HCT116 (cell line): ENCODE results near the gene MBNL2. TPM values are rescaled to one million over a fixed set of nuclear protein-coding genes. Genes with fewer than 3 reads are reported as not detected.

Experiments used
- ATAC-seq: fragments of 200-7000 bp; cut with Tn5 transposase; 2 replicates; pipeline ENCODE4 v1.9.1; 2020; ENCODE audit warnings: mild to moderate bottlenecking, moderate library complexity
- BruUV-seq: library from RNA; stranded (reverse); fragments of 400-500 nt; replicated peaks from 2 replicates; lab custom pipeline; 2021; lab: Mats Ljungman, UMichigan
- CTCF ChIA-PET: fragments of 300-600 bp; sonication (Branson Sonifier 250); formaldehyde crosslinking; loops from one replicate; lab custom pipeline; 2021; ENCODE audit warnings: antibody characterized with exemption; lab: Charles Lee
- POLR2A ChIA-PET: fragments of 300-600, 350-600 bp; sonication (Branson Sonifier 250); formaldehyde crosslinking; loops from one replicate; lab custom pipeline; 2021; ENCODE audit warnings: antibody characterized with exemption; lab: Charles Lee
- RAD21 ChIA-PET, 2 experiments: fragments of 300-600 bp; sonication (Branson Sonifier 250); formaldehyde crosslinking; loops; one replicate each; lab custom pipeline; 2023; ENCODE audit warnings: low total read pairs in 2 of 2; ENCODE audit not compliant: uncharacterized antibody in 2 of 2, unreplicated experiment in 2 of 2, low non-redundant PET in 1 of 2; lab: Charles Lee
- DNase-seq: peaks from one replicate; pipeline ENCODE4 v3.0.0-alpha.2; 2010; ENCODE audit warnings: low read depth, low spot score
- H2AFZ ChIP-seq: fragments of 200-600 bp; shearing (Covaris generic), sonication (generic); 2 replicates; pipeline ENCODE4 v1.6.1; 2017; ENCODE audit warnings: low read depth, mixed run types, mixed read lengths, antibody characterized with exemption, low read length; ENCODE audit not compliant: poor library complexity, severe bottlenecking
- H3K27ac ChIP-seq: 2 replicates; pipeline ENCODE4 v1.5.1; 2012; ENCODE audit warnings: low read depth, low read length
- H3K27me3 ChIP-seq: fragments of 200-600 bp; sonication (generic); 2 replicates; pipeline ENCODE4 v1.6.1; 2016; ENCODE audit warnings: mixed run types, low read length, mixed read lengths; ENCODE audit not compliant: insufficient read depth
- H3K36me3 ChIP-seq, 2 experiments: fragments of 200-500 bp in 1 of 2; fragments of 200-600 bp in 1 of 2; sonication (Bioruptor generic) in 1 of 2; sonication (generic) in 1 of 2; 2 replicates each; pipeline versions ENCODE4 v1.5.1 to v1.6.1; 2014 to 2016; ENCODE audit warnings: low read length in 2 of 2, inconsistent platforms in 1 of 2, mixed read lengths in 1 of 2, mixed run types in 1 of 2; ENCODE audit not compliant: insufficient read depth in 2 of 2, control insufficient read depth in 1 of 2
- H3K4me1 ChIP-seq, 2 experiments: fragments of 200-600 bp in 1 of 2; sonication (generic) in 1 of 2; 2 replicates each; pipeline versions ENCODE4 v1.5.1 to v1.6.1; 2012 to 2017; ENCODE audit warnings: low read length in 2 of 2, inconsistent platforms in 1 of 2, mild to moderate bottlenecking in 1 of 2, mixed read lengths in 1 of 2, mixed run types in 1 of 2, moderate library complexity in 1 of 2; ENCODE audit not compliant: insufficient read depth in 2 of 2, control insufficient read depth in 1 of 2
- H3K4me2 ChIP-seq: fragments of 200-600 bp; sonication (generic); 2 replicates; pipeline ENCODE4 v1.6.1; 2017; ENCODE audit warnings: mixed run types, low read length, mixed read lengths
- H3K4me3 ChIP-seq, 2 experiments: fragments of 200-600 bp in 1 of 2; sonication (generic) in 1 of 2; replicated peaks in 1 of 2; 2 replicates each; pipeline ENCODE4 v1.5.1; 2011 to 2016; ENCODE audit warnings: low read length in 2 of 2, control low read depth in 1 of 2, low read depth in 1 of 2, mild to moderate bottlenecking in 1 of 2, mixed read lengths in 1 of 2, mixed run types in 1 of 2
- H3K79me2 ChIP-seq: fragments of 200-600 bp; sonication (generic); 2 replicates; pipeline ENCODE4 v1.6.1; 2017; ENCODE audit warnings: mild to moderate bottlenecking, mixed run types, low read length, moderate library complexity, mixed read lengths; ENCODE audit not compliant: insufficient read depth
- H3K9ac ChIP-seq: fragments of 200-600 bp; sonication (generic); 2 replicates; pipeline ENCODE4 v1.6.1; 2016; ENCODE audit warnings: low read length, mixed read lengths
- H3K9me2 ChIP-seq: fragments of 200-600 bp; sonication (generic), shearing (Covaris generic); 2 replicates; pipeline ENCODE4 v1.6.1; 2017; ENCODE audit warnings: mixed run types, mild to moderate bottlenecking, moderate library complexity; ENCODE audit not compliant: insufficient read depth
- H3K9me3 ChIP-seq, 2 experiments: fragments of 200-500 bp in 1 of 2; fragments of 200-600 bp in 1 of 2; sonication (Bioruptor generic) in 1 of 2; sonication (generic) in 1 of 2; 2 replicates each; pipeline ENCODE4 v1.6.1; 2014 to 2017; ENCODE audit warnings: low read length in 2 of 2, mixed read lengths in 2 of 2, inconsistent platforms in 1 of 2, low read depth in 1 of 2, mild to moderate bottlenecking in 1 of 2, mixed run types in 1 of 2, moderate library complexity in 1 of 2; ENCODE audit not compliant: control insufficient read depth in 1 of 2, insufficient read depth in 1 of 2
- H4K20me1 ChIP-seq: fragments of 200-600 bp; sonication (generic), shearing (Covaris generic); 2 replicates; pipeline ENCODE4 v1.6.1; 2017; ENCODE audit warnings: mixed run types, mild to moderate bottlenecking, moderate library complexity; ENCODE audit not compliant: insufficient read depth
- EZH2phosphoT487 ChIP-seq: fragments of 200-600 bp; IDR thresholded peaks from 2 replicates; pipeline ENCODE4 v1.6.1; 2018; ENCODE audit warnings: antibody characterized with exemption, borderline replicate concordance
- POLR2A ChIP-seq: IDR thresholded peaks from 2 replicates; pipeline ENCODE4 v1.7.0; 2011; ENCODE audit warnings: borderline replicate concordance; ENCODE audit not compliant: insufficient read depth, insufficient read length; ENCODE audit errors: extremely low read depth
- POLR2AphosphoS5 ChIP-seq: IDR thresholded peaks from 2 replicates; pipeline ENCODE4 v1.6.1; 2011; ENCODE audit warnings: mild to moderate bottlenecking, low read depth, low read length, moderate library complexity
- YY1 ChIP-seq: IDR thresholded peaks from 2 replicates; pipeline ENCODE4 v1.6.1; 2011; ENCODE audit warnings: low read length, low read depth, moderate library complexity, mild to moderate bottlenecking; ENCODE audit not compliant: insufficient replicate concordance; ENCODE audit errors: extremely low read depth
- intact Hi-C: fragments of 100-400 bp; cut with micrococcal nuclease; formaldehyde crosslinking; loops from 2 replicates; pipeline ENCODE4 v1.10.0; 2022
- total RNA-seq: library from RNA; stranded (reverse); gene quantifications from one replicate; pipeline ENCODE4 v1.2.1, GENCODE V29; 2021; ENCODE audit not compliant: unreplicated experiment
- TF ChIP-seq, protein P1 (sequence below): IDR thresholded peaks from 2 replicates; pipeline ENCODE4 v1.6.1; 2012; ENCODE audit warnings: low read depth

Gene MBNL2
- total RNA-seq, 1 experiment from 2014 or later = 73.9 TPM

DNA sequence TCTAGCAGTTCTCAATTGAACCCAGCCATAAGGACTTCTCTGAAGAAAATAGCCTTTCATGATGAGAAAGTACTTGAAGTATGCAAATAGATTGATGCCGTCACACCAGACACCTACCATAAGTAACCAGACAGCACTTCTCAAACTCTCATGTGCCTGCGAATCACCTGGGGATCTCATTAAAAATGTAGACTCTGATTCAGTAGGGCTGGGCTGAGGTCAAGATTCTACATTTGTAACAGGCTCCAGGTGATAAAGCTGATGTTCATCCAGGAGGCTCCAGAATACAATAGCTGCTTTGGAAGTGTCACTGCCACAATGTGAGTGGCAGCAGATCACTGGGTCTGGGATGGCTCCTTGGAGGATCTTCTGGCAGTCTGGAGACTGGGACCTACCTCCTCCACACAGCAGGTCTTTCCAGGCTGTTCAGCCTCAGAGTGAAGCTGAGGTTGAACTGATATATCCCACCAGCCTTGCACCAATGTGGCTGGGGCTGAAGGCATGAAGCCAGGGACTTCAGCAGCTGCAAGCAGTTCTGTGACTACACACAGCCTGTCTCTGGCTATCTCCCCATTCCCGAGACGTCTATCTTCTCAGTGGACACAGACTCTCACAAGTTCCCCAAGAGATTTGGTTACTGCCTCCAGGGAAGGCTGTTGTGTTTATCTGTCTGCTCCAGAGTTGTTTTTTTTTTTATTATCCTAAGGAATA lies 9.1 kb downstream of the MBNL2 start:
- ChIA-PET RAD21 (interaction anchor here in 1 of 2 experiments (0.7 kb wide), 1 partner anchor 9 kb away, joined by 4 read pairs; no protein-coding TSS in a partner anchor), POLR2A (no interaction called here), CTCF (interaction anchor here (1.3 kb wide), 1 partner anchor 19 kb away, joined by 4 read pairs; no protein-coding TSS in a partner anchor)
- Histone ChIP-seq H3K36me3 (no peaks in the 10 kb centered on the region), H3K79me2 (peaks cover 79% of the 10 kb centered on the region), H4K20me1 (no peaks in the 10 kb centered on the region), H3K4me2 (no peak overlapping the region), H3K9ac (no peak overlapping the region), H3K9me3 (no peaks in the 10 kb centered on the region), H3K27ac (no peak overlapping the region), H3K9me2 (no peaks in the 10 kb centered on the region), H3K27me3 (no peaks in the 10 kb centered on the region), H2AFZ (no peak overlapping the region), H3K4me3 (no peak overlapping the region), H3K4me1 (peaks cover 0 to 24% of the 10 kb centered on the region in 2 experiments; a peak in 1 of 4 replicates)
- TF ChIP-seq POLR2A = no peak
- TF ChIP-seq, protein P1, sequence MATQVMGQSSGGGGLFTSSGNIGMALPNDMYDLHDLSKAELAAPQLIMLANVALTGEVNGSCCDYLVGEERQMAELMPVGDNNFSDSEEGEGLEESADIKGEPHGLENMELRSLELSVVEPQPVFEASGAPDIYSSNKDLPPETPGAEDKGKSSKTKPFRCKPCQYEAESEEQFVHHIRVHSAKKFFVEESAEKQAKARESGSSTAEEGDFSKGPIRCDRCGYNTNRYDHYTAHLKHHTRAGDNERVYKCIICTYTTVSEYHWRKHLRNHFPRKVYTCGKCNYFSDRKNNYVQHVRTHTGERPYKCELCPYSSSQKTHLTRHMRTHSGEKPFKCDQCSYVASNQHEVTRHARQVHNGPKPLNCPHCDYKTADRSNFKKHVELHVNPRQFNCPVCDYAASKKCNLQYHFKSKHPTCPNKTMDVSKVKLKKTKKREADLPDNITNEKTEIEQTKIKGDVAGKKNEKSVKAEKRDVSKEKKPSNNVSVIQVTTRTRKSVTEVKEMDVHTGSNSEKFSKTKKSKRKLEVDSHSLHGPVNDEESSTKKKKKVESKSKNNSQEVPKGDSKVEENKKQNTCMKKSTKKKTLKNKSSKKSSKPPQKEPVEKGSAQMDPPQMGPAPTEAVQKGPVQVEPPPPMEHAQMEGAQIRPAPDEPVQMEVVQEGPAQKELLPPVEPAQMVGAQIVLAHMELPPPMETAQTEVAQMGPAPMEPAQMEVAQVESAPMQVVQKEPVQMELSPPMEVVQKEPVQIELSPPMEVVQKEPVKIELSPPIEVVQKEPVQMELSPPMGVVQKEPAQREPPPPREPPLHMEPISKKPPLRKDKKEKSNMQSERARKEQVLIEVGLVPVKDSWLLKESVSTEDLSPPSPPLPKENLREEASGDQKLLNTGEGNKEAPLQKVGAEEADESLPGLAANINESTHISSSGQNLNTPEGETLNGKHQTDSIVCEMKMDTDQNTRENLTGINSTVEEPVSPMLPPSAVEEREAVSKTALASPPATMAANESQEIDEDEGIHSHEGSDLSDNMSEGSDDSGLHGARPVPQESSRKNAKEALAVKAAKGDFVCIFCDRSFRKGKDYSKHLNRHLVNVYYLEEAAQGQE = no peak
- no peak for TF ChIP-seq YY1
- no peak for TF ChIP-seq POLR2AphosphoS5
- TF ChIP-seq EZH2phosphoT487 = no peak
- DNase-seq (no peak), ATAC-seq (no peak)
- no TSS peak for BruUV-seq
- intact Hi-C loops = no loop called here
